ENCODE measurements around the gene MYCBP.

DNA sequence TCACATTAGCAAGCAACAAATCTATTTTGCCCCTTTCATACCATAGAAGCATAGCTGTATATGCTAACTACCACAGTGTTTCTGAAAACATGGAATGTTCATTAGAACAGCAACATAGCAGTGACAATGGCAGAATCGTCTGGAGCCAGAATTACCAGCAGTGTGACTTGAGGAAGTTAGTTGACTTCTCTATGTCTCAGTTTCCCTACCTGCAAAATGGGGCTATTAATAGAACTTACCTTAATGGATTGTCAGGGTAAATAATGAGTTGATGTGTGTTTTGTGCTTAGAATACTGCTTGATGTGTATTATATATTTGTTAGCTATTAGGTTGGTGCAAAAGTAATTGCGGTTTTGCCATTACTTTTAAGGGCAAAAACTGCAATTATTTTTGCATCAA is 23.0 kb upstream of the MYCBP start:
- no peak for TF ChIP-seq CTCF (conservative IDR thresholded peaks at IDR 0.05; ENCODE audit: low read depth in 2 of 2)
- TF ChIP-seq EZH2 (IDR thresholded peaks at IDR 0.05; ENCODE audit: low read depth, unreplicated experiment), result no peak
- TF ChIP-seq POLR2AphosphoS5 (IDR thresholded peaks at IDR 0.05; ENCODE audit: low read depth), result no peak
- no peak for TF ChIP-seq CREB1 (CRISPR knock-in tag; IDR thresholded peaks at IDR 0.05; ENCODE audit: low read depth)
- no peak for TF ChIP-seq ZNF114 (CRISPR knock-in tag; IDR thresholded peaks at IDR 0.05)
- TF ChIP-seq REST (IDR thresholded peaks at IDR 0.05; ENCODE audit: unreplicated experiment), result no peak
- no peak for TF ChIP-seq NANOG (IDR thresholded peaks at IDR 0.05; ENCODE audit: borderline replicate concordance)
- TF ChIP-seq JUNB (IDR thresholded peaks at IDR 0.05; ENCODE audit: unreplicated experiment), result no peak
- no peak for TF ChIP-seq EZH2phosphoT487 (IDR thresholded peaks at IDR 0.05; ENCODE audit: unreplicated experiment)
- TF ChIP-seq, protein P1, sequence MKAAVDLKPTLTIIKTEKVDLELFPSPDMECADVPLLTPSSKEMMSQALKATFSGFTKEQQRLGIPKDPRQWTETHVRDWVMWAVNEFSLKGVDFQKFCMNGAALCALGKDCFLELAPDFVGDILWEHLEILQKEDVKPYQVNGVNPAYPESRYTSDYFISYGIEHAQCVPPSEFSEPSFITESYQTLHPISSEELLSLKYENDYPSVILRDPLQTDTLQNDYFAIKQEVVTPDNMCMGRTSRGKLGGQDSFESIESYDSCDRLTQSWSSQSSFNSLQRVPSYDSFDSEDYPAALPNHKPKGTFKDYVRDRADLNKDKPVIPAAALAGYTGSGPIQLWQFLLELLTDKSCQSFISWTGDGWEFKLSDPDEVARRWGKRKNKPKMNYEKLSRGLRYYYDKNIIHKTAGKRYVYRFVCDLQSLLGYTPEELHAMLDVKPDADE (IDR thresholded peaks at IDR 0.05), result no peak
- no peak for TF ChIP-seq STAT1 (IDR thresholded peaks at IDR 0.05; ENCODE audit: unreplicated experiment)
- no peak for TF ChIP-seq ZNF331 (CRISPR knock-in tag; IDR thresholded peaks at IDR 0.05; ENCODE audit: low read depth)
- TF ChIP-seq, protein P2, sequence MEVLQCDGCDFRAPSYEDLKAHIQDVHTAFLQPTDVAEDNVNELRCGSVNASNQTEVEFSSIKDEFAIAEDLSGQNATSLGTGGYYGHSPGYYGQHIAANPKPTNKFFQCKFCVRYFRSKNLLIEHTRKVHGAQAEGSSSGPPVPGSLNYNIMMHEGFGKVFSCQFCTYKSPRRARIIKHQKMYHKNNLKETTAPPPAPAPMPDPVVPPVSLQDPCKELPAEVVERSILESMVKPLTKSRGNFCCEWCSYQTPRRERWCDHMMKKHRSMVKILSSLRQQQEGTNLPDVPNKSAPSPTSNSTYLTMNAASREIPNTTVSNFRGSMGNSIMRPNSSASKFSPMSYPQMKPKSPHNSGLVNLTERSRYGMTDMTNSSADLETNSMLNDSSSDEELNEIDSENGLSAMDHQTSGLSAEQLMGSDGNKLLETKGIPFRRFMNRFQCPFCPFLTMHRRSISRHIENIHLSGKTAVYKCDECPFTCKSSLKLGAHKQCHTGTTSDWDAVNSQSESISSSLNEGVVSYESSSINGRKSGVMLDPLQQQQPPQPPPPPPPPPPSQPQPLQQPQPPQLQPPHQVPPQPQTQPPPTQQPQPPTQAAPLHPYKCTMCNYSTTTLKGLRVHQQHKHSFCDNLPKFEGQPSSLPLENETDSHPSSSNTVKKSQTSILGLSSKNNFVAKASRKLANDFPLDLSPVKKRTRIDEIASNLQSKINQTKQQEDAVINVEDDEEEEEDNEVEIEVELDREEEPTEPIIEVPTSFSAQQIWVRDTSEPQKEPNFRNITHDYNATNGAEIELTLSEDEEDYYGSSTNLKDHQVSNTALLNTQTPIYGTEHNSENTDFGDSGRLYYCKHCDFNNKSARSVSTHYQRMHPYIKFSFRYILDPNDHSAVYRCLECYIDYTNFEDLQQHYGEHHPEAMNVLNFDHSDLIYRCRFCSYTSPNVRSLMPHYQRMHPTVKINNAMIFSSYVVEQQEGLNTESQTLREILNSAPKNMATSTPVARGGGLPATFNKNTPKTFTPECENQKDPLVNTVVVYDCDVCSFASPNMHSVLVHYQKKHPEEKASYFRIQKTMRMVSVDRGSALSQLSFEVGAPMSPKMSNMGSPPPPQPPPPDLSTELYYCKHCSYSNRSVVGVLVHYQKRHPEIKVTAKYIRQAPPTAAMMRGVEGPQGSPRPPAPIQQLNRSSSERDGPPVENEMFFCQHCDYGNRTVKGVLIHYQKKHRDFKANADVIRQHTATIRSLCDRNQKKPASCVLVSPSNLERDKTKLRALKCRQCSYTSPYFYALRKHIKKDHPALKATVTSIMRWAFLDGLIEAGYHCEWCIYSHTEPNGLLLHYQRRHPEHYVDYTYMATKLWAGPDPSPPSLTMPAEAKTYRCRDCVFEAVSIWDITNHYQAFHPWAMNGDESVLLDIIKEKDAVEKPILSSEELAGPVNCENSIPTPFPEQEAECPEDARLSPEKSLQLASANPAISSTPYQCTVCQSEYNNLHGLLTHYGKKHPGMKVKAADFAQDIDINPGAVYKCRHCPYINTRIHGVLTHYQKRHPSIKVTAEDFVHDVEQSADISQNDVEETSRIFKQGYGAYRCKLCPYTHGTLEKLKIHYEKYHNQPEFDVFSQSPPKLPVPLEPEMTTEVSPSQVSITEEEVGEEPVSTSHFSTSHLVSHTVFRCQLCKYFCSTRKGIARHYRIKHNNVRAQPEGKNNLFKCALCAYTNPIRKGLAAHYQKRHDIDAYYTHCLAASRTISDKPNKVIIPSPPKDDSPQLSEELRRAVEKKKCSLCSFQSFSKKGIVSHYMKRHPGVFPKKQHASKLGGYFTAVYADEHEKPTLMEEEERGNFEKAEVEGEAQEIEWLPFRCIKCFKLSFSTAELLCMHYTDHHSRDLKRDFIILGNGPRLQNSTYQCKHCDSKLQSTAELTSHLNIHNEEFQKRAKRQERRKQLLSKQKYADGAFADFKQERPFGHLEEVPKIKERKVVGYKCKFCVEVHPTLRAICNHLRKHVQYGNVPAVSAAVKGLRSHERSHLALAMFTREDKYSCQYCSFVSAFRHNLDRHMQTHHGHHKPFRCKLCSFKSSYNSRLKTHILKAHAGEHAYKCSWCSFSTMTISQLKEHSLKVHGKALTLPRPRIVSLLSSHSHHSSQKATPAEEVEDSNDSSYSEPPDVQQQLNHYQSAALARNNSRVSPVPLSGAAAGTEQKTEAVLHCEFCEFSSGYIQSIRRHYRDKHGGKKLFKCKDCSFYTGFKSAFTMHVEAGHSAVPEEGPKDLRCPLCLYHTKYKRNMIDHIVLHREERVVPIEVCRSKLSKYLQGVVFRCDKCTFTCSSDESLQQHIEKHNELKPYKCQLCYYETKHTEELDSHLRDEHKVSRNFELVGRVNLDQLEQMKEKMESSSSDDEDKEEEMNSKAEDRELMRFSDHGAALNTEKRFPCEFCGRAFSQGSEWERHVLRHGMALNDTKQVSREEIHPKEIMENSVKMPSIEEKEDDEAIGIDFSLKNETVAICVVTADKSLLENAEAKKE (CRISPR knock-in tag; IDR thresholded peaks at IDR 0.05), result no peak

Data from GM23338 (cell line).